GM12878 (cell line): Measurements from ENCODE around the gene PLD3. TPM values are rescaled to one million over a fixed set of nuclear protein-coding genes. Genes with fewer than 3 reads are reported as not detected.

Source experiments
- ATAC-seq: fragments of 200-7000 bp; cut with Tn5 transposase; 3 replicates; pipeline ENCODE4 v1.9.1; 2020; ENCODE audit warnings: mild to moderate bottlenecking, moderate library complexity
- BruUV-seq: library from RNA; stranded (reverse); fragments of 400-500 nt; replicated peaks from 2 replicates; lab custom pipeline; 2021; lab: Mats Ljungman, UMichigan
- CTCF ChIA-PET: fragments of 300-600 bp; sonication (Branson Sonifier 250); formaldehyde crosslinking; extraction: SDS; loops from one replicate; lab custom pipeline; 2021; ENCODE audit warnings: inconsistent platforms; lab: Yijun Ruan, JAX
- POLR2A ChIA-PET: fragments of 350-600 bp; formaldehyde crosslinking; extraction: SDS; loops from one replicate; lab custom pipeline; 2021; ENCODE audit warnings: inconsistent platforms; lab: Charles Lee
- RAD21 ChIA-PET: fragments of 300-600 bp; sonication (Branson Sonifier 250); formaldehyde crosslinking; loops from one replicate; lab custom pipeline; 2023; ENCODE audit warnings: antibody characterized with exemption; ENCODE audit not compliant: unreplicated experiment; lab: Charles Lee
- SMC1A ChIA-PET: fragments of 300-600 bp; sonication (Branson Sonifier 250); formaldehyde crosslinking; loops from one replicate; lab custom pipeline; 2023; ENCODE audit not compliant: unreplicated experiment, uncharacterized antibody; lab: Charles Lee
- DNase-seq: peaks from one replicate; pipeline ENCODE4 v3.0.0-alpha.2; 2011; ENCODE audit warnings: low read depth, low spot score
- FAIRE-seq: peaks from 3 replicates; lab custom pipeline; 2011; peaks lifted over from hg19 to GRCh38; lab: Jason Lieb, UNC
- H2AFZ ChIP-seq: 2 replicates; pipeline ENCODE4 v1.6.0; 2011; ENCODE audit warnings: low read depth, low read length, control low read depth; ENCODE audit not compliant: control insufficient read depth
- H3K27ac ChIP-seq: 2 replicates; pipeline ENCODE4 v1.5.1; 2011; ENCODE audit warnings: control low read depth; ENCODE audit not compliant: control insufficient read depth, insufficient read depth
- H3K27me3 ChIP-seq, 2 experiments: replicated peaks in 1 of 2; 2 replicates each; pipeline versions ENCODE4 v1.6.0 to v1.6.1; 2011; ENCODE audit warnings: low read length in 1 of 2; ENCODE audit not compliant: control insufficient read depth in 2 of 2, insufficient read depth in 2 of 2
- H3K36me3 ChIP-seq, 2 experiments: 2 replicates each; pipeline ENCODE4 v1.5.1; 2011; ENCODE audit warnings: low read length in 1 of 2; ENCODE audit not compliant: control insufficient read depth in 2 of 2, insufficient read depth in 2 of 2
- H3K4me1 ChIP-seq: 2 replicates; pipeline ENCODE4 v1.6.1; 2011; ENCODE audit warnings: mild to moderate bottlenecking, low read length, moderate library complexity, mixed read lengths; ENCODE audit not compliant: control insufficient read depth, insufficient read depth
- H3K4me2 ChIP-seq: 2 replicates; pipeline ENCODE4 v1.6.0; 2011; ENCODE audit warnings: control low read depth; ENCODE audit not compliant: control insufficient read depth, insufficient read depth
- H3K4me3 ChIP-seq: fragments of 200-600 bp; sonication (generic); 2 replicates; pipeline ENCODE4 v1.5.1; 2016
- H3K79me2 ChIP-seq: 2 replicates; pipeline ENCODE4 v1.6.0; 2011; ENCODE audit warnings: low read length; ENCODE audit not compliant: control insufficient read depth, insufficient read depth
- H3K9ac ChIP-seq: 2 replicates; pipeline ENCODE4 v1.8.0; 2011; ENCODE audit warnings: low read length, control low read depth, mixed read lengths; ENCODE audit not compliant: control insufficient read depth, insufficient read depth
- H3K9me3 ChIP-seq: replicated peaks from 3 replicates; pipeline ENCODE4 v1.5.1; 2011; ENCODE audit warnings: mild to moderate bottlenecking, low read length; ENCODE audit not compliant: control insufficient read depth, insufficient read depth
- H4K20me1 ChIP-seq: 2 replicates; pipeline ENCODE4 v1.6.0; 2011; ENCODE audit not compliant: control insufficient read depth, insufficient read depth
- BRCA1 ChIP-seq: IDR thresholded peaks from 2 replicates; pipeline ENCODE4 v1.6.1; 2011; ENCODE audit warnings: low read depth, low read length, improper control_type of control experiment
- CEBPB ChIP-seq, 2 experiments: fragments of 150-350 bp in 1 of 2; IDR thresholded peaks; 2 replicates each; pipeline ENCODE4 v1.6.1; 2012 to 2014; ENCODE audit warnings: low read depth in 2 of 2, low read length in 2 of 2, borderline replicate concordance in 1 of 2, inconsistent platforms in 1 of 2
- CREM ChIP-seq: IDR thresholded peaks from 2 replicates; pipeline ENCODE4 v1.6.1; 2014; ENCODE audit warnings: antibody characterized with exemption, low read depth
- ESRRA ChIP-seq: IDR thresholded peaks from 2 replicates; pipeline ENCODE4 v1.6.1; 2012; ENCODE audit warnings: mild to moderate bottlenecking, low read length, improper control_type of control experiment
- FOS ChIP-seq: IDR thresholded peaks from 3 replicates; pipeline ENCODE4 v1.6.1; 2011; ENCODE audit warnings: borderline replicate concordance; ENCODE audit not compliant: insufficient read length; ENCODE audit errors: extremely low read depth
- IKZF1 ChIP-seq: fragments of 450-650 bp; conservative IDR thresholded peaks from 2 replicates; pipeline ENCODE4 v1.6.1; 2017; ENCODE audit warnings: antibody characterized with exemption, mild to moderate bottlenecking
- RCOR1 ChIP-seq: conservative IDR thresholded peaks from 2 replicates; pipeline ENCODE4 v1.6.1; 2012; ENCODE audit warnings: low read depth, low read length, improper control_type of control experiment
- RFX5 ChIP-seq: IDR thresholded peaks from 2 replicates; pipeline ENCODE4 v1.6.1; 2011; ENCODE audit warnings: low read depth, low read length, improper control_type of control experiment
- ZNF622 ChIP-seq: fragments of 450-650 bp; IDR thresholded peaks from 2 replicates; pipeline ENCODE4 v1.6.1; 2017; ENCODE audit warnings: mild to moderate bottlenecking, inconsistent platforms
- WGBS: methylation state at CpG from one replicate; pipeline ENCODE4 v1.1.6; 2016; ENCODE audit warnings: low lambda C conversion rate; ENCODE audit not compliant: insufficient replicate concordance, insufficient coverage; ENCODE audit errors: missing lambda C conversion rate; 5-methylcytosine and 5-hydroxymethylcytosine counted together
- in situ Hi-C: fragments of 300-500 bp; cut with MboI; formaldehyde crosslinking; loops from 9 replicates; pipeline ENCODE4 v1.14.3; 2018; ENCODE audit warnings: mixed read lengths
- intact Hi-C: fragments of 100-400 bp; cut with micrococcal nuclease; formaldehyde crosslinking; loops from one replicate; pipeline ENCODE4 v1.14.2; 2022; ENCODE audit not compliant: unreplicated experiment
- polyA plus RNA-seq, 11 experiments: library from polyadenylated mRNA; depleted of rRNA in 4 of 11; unstranded in 6 of 11; stranded (reverse) in 5 of 11; fragments of >200 nt; fragmentation: Nextera tagmentation in 4 of 11; fragmentation: Illumina TruSeq in 1 of 11; extraction: Ambion mirVana in 4 of 11; extraction: Trizol in 1 of 11; gene quantifications; 1 replicate in 1 of 11; 2 replicates in 10 of 11; pipeline versions ENCODE4 v1.2.1 to v1.2.3, GENCODE V29; 2011 to 2016; ENCODE audit warnings: inconsistent platforms in 2 of 11, missing spikeins in 2 of 11, low read depth in 1 of 11
- total RNA-seq, 4 experiments: library from RNA; depleted of rRNA in 3 of 4; stranded (reverse); fragments of >200 nt in 3 of 4; fragmentation: Illumina TruSeq in 1 of 4; extraction: Trizol in 1 of 4; gene quantifications; 2 replicates each; pipeline versions ENCODE4 v1.2.1 to v1.2.3, GENCODE V29; 2013 to 2021
- TF ChIP-seq, protein P1 (sequence below): fragments of 150-350 bp; IDR thresholded peaks from 2 replicates; pipeline ENCODE4 v1.6.1; 2014; ENCODE audit warnings: mild to moderate bottlenecking, low read depth, low read length
- TF ChIP-seq, protein P2 (sequence below), 3 experiments: IDR thresholded peaks in 2 of 3; conservative IDR thresholded peaks in 1 of 3; 2 replicates each; pipeline ENCODE4 v1.5.1; 2011; ENCODE audit warnings: low read depth in 3 of 3, low read length in 3 of 3, mild to moderate bottlenecking in 3 of 3, control low read depth in 2 of 3, moderate library complexity in 2 of 3, inconsistent platforms in 1 of 3, mixed read lengths in 1 of 3; ENCODE audit not compliant: control insufficient read depth in 2 of 3, insufficient read depth in 1 of 3; ENCODE audit errors: extremely low read depth in 1 of 3
- TF ChIP-seq, protein P3 (sequence below): fragments of 450-650 bp; IDR thresholded peaks from 2 replicates; pipeline ENCODE4 v1.6.1; 2017; ENCODE audit warnings: borderline replicate concordance
- TF ChIP-seq, protein P4 (sequence below): fragments of 450-650 bp; IDR thresholded peaks from 2 replicates; pipeline ENCODE4 v1.6.1; 2016; ENCODE audit warnings: mild to moderate bottlenecking

PLD3 gene
- total and polyA plus RNA-seq, 10 of the 15 experiments (the other 5 are each of a cell fraction or from before 2014, with no cell fraction given): 1.3 to 134 (median 72.7) TPM

DNA sequence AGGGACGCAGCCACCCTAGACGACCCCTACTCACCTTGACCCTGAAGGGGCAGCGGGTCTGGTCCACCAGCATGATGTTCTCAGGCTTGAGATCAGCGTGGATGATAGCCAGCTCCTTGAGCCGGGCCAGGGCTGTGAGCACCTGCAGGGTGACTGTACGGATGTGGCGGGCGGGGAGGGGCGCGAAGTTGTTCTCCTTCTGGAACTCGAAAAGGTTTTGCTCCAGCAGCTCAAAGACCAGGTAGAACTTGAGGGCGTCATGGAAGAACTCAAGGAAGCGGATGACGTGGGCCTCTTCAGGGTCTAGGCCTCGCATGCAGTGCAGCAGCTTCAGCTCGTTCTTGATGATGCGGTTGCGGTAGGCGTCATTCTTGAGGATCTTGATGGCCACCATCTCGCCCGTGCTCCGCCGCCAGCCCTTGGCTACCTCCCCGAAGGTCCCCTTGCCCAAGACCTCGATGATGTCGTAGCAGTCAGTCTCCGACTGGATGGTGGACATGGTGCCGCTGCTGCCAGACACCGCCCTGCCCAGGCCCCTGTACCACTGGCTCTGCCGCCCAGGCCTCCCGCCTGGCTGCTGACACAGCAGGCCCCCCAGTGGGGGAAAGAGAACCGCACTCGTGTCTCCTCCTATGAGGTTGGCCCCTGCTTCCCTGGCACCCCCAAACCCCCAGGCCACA is 41.0 kb downstream of the PLD3 start:
- H3K9me3 ChIP-seq: no peaks in the 10 kb centered on the region
- no peak overlapping the region for H3K4me2 ChIP-seq
- DNase-seq (no peak), ATAC-seq (no peak), FAIRE-seq (no peak)
- no peaks in the 10 kb centered on the region for H4K20me1 ChIP-seq
- BruUV-seq: no TSS peak
- ChIA-PET POLR2A (interaction anchor here (0.6 kb wide), 1 partner anchor 61 kb away, joined by 3 read pairs; no protein-coding TSS in a partner anchor), CTCF (no interaction called here), RAD21 (no interaction called here), SMC1A (no interaction called here)
- intact Hi-C loops: no loop called here
- no peak overlapping the region for H3K4me3 ChIP-seq
- no peak overlapping the region for H3K27ac ChIP-seq
- no peaks in the 10 kb centered on the region for H3K36me3 ChIP-seq
- H3K27me3 ChIP-seq: no peaks in the 10 kb centered on the region
- 81% methylated on average over 32 of the region's 33 CpGs for WGBS
- no peaks in the 10 kb centered on the region for H3K4me1 ChIP-seq
- H3K9ac ChIP-seq: no peak overlapping the region
- no peak overlapping the region for H2AFZ ChIP-seq
- TF ChIP-seq ZNF622 (no peak), FOS (no peak), IKZF1 (no peak), RFX5 (no peak), BRCA1 (no peak), CEBPB (IDR thresholded peaks at IDR 0.05; ENCODE audit: borderline replicate concordance in 1 of 2, low read depth in 2 of 2, low read length in 2 of 2) (no peak), CREM (no peak), RCOR1 (no peak), ESRRA (no peak)
- TF ChIP-seq, protein P1, sequence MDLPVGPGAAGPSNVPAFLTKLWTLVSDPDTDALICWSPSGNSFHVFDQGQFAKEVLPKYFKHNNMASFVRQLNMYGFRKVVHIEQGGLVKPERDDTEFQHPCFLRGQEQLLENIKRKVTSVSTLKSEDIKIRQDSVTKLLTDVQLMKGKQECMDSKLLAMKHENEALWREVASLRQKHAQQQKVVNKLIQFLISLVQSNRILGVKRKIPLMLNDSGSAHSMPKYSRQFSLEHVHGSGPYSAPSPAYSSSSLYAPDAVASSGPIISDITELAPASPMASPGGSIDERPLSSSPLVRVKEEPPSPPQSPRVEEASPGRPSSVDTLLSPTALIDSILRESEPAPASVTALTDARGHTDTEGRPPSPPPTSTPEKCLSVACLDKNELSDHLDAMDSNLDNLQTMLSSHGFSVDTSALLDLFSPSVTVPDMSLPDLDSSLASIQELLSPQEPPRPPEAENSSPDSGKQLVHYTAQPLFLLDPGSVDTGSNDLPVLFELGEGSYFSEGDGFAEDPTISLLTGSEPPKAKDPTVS: no peak
- TF ChIP-seq, protein P2, sequence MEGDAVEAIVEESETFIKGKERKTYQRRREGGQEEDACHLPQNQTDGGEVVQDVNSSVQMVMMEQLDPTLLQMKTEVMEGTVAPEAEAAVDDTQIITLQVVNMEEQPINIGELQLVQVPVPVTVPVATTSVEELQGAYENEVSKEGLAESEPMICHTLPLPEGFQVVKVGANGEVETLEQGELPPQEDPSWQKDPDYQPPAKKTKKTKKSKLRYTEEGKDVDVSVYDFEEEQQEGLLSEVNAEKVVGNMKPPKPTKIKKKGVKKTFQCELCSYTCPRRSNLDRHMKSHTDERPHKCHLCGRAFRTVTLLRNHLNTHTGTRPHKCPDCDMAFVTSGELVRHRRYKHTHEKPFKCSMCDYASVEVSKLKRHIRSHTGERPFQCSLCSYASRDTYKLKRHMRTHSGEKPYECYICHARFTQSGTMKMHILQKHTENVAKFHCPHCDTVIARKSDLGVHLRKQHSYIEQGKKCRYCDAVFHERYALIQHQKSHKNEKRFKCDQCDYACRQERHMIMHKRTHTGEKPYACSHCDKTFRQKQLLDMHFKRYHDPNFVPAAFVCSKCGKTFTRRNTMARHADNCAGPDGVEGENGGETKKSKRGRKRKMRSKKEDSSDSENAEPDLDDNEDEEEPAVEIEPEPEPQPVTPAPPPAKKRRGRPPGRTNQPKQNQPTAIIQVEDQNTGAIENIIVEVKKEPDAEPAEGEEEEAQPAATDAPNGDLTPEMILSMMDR (IDR thresholded peaks at IDR 0.05 in 2 of 3, conservative IDR thresholded peaks at IDR 0.05 in 1 of 3; ENCODE audit: control insufficient read depth in 2 of 3, extremely low read depth in 1 of 3, insufficient read depth in 1 of 3, low read depth in 3 of 3, low read length in 3 of 3): no peak
- TF ChIP-seq, protein P3, sequence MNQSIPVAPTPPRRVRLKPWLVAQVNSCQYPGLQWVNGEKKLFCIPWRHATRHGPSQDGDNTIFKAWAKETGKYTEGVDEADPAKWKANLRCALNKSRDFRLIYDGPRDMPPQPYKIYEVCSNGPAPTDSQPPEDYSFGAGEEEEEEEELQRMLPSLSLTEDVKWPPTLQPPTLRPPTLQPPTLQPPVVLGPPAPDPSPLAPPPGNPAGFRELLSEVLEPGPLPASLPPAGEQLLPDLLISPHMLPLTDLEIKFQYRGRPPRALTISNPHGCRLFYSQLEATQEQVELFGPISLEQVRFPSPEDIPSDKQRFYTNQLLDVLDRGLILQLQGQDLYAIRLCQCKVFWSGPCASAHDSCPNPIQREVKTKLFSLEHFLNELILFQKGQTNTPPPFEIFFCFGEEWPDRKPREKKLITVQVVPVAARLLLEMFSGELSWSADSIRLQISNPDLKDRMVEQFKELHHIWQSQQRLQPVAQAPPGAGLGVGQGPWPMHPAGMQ: no peak
- TF ChIP-seq, protein P4, sequence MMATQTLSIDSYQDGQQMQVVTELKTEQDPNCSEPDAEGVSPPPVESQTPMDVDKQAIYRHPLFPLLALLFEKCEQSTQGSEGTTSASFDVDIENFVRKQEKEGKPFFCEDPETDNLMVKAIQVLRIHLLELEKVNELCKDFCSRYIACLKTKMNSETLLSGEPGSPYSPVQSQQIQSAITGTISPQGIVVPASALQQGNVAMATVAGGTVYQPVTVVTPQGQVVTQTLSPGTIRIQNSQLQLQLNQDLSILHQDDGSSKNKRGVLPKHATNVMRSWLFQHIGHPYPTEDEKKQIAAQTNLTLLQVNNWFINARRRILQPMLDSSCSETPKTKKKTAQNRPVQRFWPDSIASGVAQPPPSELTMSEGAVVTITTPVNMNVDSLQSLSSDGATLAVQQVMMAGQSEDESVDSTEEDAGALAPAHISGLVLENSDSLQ: no peak
- in situ Hi-C loops: no loop called here
- H3K79me2 ChIP-seq: no peaks in the 10 kb centered on the region
